Glutamatergic neuron (in vitro differentiated cells): Measurements from ENCODE around the gene NEK3. TPM values are rescaled to one million over a fixed set of nuclear protein-coding genes. Genes with fewer than 3 reads are reported as not detected.
"Not testable (repeated sequence)": the region's sequence is repeated elsewhere in the genome, so short reads cannot be mapped to it uniquely, and the experiment has no call there.

Source experiments
- DNase-seq: peaks from one replicate; pipeline ENCODE4 v3.0.0; 2022
- H3K27ac Mint-ChIP-seq: one replicate; pipeline ENCODE4 v1.8.0; 2020; ENCODE audit warnings: mild to moderate bottlenecking, mixed read lengths, inconsistent platforms; ENCODE audit not compliant: unreplicated experiment
- H3K27me3 Mint-ChIP-seq: one replicate; pipeline ENCODE4 v1.8.0; 2020; ENCODE audit warnings: mild to moderate bottlenecking, moderate library complexity, mixed read lengths, inconsistent platforms; ENCODE audit not compliant: unreplicated experiment
- H3K36me3 Mint-ChIP-seq: one replicate; pipeline ENCODE4 v1.8.0; 2020; ENCODE audit warnings: mild to moderate bottlenecking, mixed read lengths, inconsistent platforms; ENCODE audit not compliant: unreplicated experiment
- H3K4me1 Mint-ChIP-seq: one replicate; pipeline ENCODE4 v1.8.0; 2020; ENCODE audit warnings: mild to moderate bottlenecking, low read depth, mixed read lengths, inconsistent platforms; ENCODE audit not compliant: unreplicated experiment
- H3K4me3 Mint-ChIP-seq: one replicate; pipeline ENCODE4 v1.8.0; 2020; ENCODE audit warnings: mild to moderate bottlenecking, mixed read lengths, inconsistent platforms; ENCODE audit not compliant: unreplicated experiment
- H3K9me3 Mint-ChIP-seq: one replicate; pipeline ENCODE4 v1.8.0; 2020; ENCODE audit warnings: mild to moderate bottlenecking, moderate library complexity, mixed read lengths, inconsistent platforms; ENCODE audit not compliant: unreplicated experiment
- total RNA-seq: library from RNA; stranded (reverse); fragmentation: NEBNext Ultra II Directional; extraction: Animal tissue kit (Norgen Biotek cat#: 25700); gene quantifications from one replicate; pipeline ENCODE4 v1.2.1, GENCODE V29; 2021; ENCODE audit not compliant: unreplicated experiment
- TF ChIP-seq, protein P1 (sequence below): fragments of 200-600 bp; sonication (generic); IDR thresholded peaks from one replicate; pipeline ENCODE4 v1.5.0; 2021; ENCODE audit not compliant: partially characterized antibody, unreplicated experiment

NEK3 gene
- total RNA-seq, 1 donor from 2014 or later: 54.8 TPM

DNA sequence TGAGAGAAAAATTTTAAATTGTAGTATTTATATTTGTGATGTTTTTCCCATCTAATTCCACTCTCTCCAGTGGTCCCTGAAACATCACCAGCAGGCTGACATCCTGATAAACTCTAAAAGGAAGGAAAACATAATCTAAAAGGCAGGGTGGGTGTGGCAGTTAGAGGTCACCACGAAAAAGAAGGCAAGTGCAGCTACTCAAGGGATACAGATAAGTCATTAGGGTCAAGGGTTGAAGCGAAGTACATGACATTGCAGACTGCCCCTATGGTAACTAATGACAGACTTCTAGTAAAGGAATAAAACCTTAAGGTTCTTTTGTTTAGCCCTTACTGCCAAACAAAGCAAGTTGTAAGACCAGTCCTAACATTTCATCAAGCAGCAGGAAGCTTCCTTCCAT lies 6.0 kb upstream of the NEK3 start:
- H3K9me3 Mint-ChIP-seq: peaks cover 6% of the 10 kb centered on the region
- DNase-seq: no peak
- H3K36me3 Mint-ChIP-seq: no peaks in the 10 kb centered on the region
- no peak overlapping the region for H3K4me3 Mint-ChIP-seq
- H3K27me3 Mint-ChIP-seq: no peaks in the 10 kb centered on the region
- TF ChIP-seq, protein P1, sequence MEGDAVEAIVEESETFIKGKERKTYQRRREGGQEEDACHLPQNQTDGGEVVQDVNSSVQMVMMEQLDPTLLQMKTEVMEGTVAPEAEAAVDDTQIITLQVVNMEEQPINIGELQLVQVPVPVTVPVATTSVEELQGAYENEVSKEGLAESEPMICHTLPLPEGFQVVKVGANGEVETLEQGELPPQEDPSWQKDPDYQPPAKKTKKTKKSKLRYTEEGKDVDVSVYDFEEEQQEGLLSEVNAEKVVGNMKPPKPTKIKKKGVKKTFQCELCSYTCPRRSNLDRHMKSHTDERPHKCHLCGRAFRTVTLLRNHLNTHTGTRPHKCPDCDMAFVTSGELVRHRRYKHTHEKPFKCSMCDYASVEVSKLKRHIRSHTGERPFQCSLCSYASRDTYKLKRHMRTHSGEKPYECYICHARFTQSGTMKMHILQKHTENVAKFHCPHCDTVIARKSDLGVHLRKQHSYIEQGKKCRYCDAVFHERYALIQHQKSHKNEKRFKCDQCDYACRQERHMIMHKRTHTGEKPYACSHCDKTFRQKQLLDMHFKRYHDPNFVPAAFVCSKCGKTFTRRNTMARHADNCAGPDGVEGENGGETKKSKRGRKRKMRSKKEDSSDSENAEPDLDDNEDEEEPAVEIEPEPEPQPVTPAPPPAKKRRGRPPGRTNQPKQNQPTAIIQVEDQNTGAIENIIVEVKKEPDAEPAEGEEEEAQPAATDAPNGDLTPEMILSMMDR: no peak
- H3K27ac Mint-ChIP-seq: no peak overlapping the region
- no peaks in the 10 kb centered on the region for H3K4me1 Mint-ChIP-seq

DNA sequence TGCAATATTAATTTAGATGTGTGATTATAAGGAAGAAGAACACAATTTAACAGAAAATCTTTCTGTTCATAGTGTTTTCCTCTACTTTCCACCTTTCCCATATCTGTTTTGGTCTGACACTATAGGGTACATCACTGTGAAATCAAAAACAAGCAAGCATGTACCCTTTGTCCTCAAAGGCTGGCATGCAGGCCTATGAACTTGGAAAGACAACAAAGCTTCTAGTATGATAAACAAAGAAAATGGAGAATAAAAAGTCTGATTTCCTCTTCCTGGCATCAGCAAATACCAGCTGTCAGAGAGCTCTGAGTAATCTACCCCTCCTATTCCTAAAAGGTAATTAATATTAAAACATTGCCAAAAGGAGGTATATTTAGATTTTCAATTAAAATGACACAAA lies 5.6 kb upstream of the NEK3 start:
- DNase-seq: no peak
- H3K27ac Mint-ChIP-seq: no peak overlapping the region
- no peak overlapping the region for H3K4me3 Mint-ChIP-seq
- peaks cover 6% of the 10 kb centered on the region for H3K9me3 Mint-ChIP-seq
- no peaks in the 10 kb centered on the region for H3K4me1 Mint-ChIP-seq
- TF ChIP-seq, protein P1: no peak
- no peaks in the 10 kb centered on the region for H3K27me3 Mint-ChIP-seq
- no peaks in the 10 kb centered on the region for H3K36me3 Mint-ChIP-seq

- not testable (repeated sequence) for H3K4me3 Mint-ChIP-seq, H3K36me3 Mint-ChIP-seq, H3K9me3 Mint-ChIP-seq, H3K27ac Mint-ChIP-seq, H3K27me3 Mint-ChIP-seq, H3K4me1 Mint-ChIP-seq, DNase-seq
Measured at GRCh38 chr13:52163878-52164277, 4.5 kb upstream of the NEK3 start.

- no peaks in the 10 kb centered on the region for H3K36me3 Mint-ChIP-seq
- peaks cover 5% of the 10 kb centered on the region for H3K4me1 Mint-ChIP-seq
- no peak for DNase-seq
- H3K9me3 Mint-ChIP-seq: peaks cover 6% of the 10 kb centered on the region
- TF ChIP-seq, protein P1: no peak
- no peaks in the 10 kb centered on the region for H3K27me3 Mint-ChIP-seq
- H3K4me3 Mint-ChIP-seq: no peak overlapping the region
- no peak overlapping the region for H3K27ac Mint-ChIP-seq
Measured at GRCh38 chr13:52162279-52163101, 3.1 kb upstream of the NEK3 start.

- Mint-ChIP-seq H3K27me3 (no peaks in the 10 kb centered on the region), H3K4me1 (peaks cover 5% of the 10 kb centered on the region), H3K27ac (no peak overlapping the region), H3K4me3 (no peak overlapping the region), H3K9me3 (peaks cover 4% of the 10 kb centered on the region), H3K36me3 (no peaks in the 10 kb centered on the region)
- TF ChIP-seq, protein P1: no peak
- no peak for DNase-seq
Measured at GRCh38 chr13:52161181-52161646, 1.8 kb upstream of the NEK3 start.
